ENCODE data around the gene FAM180A.
"Not testable (repeated sequence)": the region's sequence is repeated elsewhere in the genome, so short reads cannot be mapped to it uniquely, and the experiment has no call there.

Gene FAM180A

DNA sequence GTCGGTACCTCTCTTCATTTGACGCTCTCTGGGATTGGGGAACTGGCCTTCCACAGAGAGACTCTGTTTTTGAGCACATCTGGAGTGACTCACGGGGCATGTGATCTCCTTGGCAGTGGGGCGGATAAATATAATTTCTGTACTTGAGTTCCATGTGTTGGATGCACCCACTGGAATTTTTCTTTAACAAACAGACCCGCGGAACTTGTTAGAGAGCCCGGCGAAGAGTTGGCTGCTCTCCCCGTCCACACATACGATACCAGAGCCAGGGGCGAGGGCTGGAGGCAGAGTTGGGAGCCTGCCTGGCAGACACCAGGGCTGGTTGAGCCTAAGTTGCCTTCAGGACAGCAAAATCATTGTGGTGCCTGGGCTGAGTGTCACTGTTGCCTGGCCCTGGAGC lies at the start of gene FAM180A:
TSS of gene FAM180A (minus strand) at position 44 of the 400 bp plus-strand sequence. CDS start 233 bp downstream, outside the sequence.
- no peak within 1 kb of the TSS for H3K4me3 ChIP-seq (ENCODE audit: low read depth, low read length)

DNA sequence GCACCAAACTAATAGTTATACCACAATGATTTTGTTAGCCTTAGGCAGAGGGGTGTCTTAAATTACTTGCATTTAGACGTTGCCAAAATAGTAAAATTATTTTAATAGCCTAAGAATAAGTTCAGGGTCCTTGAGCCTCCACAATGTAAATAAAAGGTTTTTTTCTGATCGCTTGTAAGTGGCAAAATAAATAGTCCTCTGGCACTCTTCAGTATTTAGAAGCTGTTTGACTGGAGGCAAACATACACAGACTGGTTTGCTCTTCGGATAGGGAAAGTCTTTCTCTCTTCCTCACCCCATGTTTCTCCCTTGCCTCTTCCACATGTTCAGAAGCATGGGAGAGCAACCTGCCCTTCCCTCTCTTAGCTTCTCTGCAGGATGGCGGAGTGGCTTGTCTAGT lies 49.5 kb upstream of the FAM180A start:
- no peak overlapping the region for H3K4me3 ChIP-seq (ENCODE audit: low read depth, low read length)
- DNase-seq (ENCODE audit: low read depth), result no peak

More for the DNA sequence above, at the start of gene FAM180A:
- no peak for DNase-seq (ENCODE audit: low read depth)

DNA sequence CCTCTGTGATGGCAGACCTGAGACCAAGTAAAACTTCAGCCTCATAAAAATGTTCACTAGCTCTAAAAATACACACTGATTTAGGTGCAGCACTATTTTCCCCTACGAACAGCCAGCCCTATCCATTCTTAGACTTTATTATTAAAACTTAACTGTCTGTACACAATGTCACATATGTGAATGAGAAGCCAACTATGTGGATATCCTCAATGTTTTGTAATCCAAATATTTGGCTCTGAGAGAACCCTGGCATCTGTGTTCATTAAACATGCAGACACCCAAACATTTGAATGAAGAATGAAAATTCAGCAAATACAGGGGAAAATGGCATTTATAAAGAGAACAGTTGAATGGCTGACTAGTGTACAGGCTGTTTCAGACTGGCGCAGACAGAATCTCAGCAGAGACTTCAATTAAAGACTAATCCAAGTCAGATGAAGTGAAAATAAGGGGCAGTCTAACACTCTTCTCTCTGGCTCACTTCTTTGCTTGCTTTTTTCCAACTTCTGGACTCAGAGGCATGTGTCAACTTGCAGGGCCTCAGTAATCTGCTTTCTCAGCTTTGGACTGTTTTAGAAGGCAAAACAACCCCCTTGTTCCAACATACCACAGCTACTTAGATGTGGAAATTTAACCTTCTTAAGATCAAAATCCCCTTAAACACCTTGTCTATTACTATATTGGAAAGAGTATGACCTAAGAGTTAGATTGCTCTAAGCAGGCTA lies 47.4 kb upstream of the FAM180A start:
- no peak for DNase-seq (ENCODE audit: low read depth)
- H3K4me3 ChIP-seq (ENCODE audit: low read depth, low read length), result no peak overlapping the region

DNA sequence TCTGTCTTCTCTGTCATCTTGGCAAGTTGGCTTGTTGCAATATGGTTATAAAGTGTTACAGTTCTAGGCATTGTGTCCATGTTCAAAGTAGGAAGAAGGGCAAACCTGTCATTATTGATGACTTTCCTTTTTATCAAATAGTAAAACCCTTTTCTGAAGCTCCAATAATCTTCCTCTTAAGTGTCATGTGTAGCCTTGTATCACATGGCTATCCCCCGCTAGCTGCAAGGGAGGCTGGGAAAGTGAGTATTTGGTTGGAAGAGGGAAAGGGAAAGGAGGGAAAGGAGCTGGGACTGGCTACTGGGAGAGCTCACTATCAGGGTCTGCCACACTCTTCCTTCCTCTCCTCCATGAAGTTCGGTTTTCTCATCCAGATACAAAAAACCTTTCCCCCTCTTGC lies 45.2 kb upstream of the FAM180A start:
- no peak overlapping the region for H3K4me3 ChIP-seq (ENCODE audit: low read depth, low read length)
- DNase-seq (ENCODE audit: low read depth), result no peak

DNA sequence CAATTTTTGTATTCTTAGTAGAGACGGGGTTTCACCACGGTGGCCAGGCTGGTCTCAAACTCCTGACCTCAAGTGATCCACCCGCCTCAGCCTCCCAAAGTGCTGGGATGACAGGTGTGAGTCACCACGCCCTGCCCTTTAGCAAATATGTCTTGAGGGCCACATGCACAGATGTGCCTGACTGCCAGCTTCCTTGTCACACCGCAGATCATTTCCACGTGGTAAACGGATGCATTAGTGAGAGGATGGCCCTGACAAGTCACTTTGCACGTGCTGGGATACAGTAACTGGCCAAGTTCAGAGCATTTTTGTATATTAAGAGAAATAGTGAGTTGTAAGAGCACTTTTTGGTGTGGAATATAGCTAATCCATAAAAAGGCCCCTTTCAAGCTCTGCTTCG lies 44.3 kb upstream of the FAM180A start:
- no peak overlapping the region for H3K4me3 ChIP-seq (ENCODE audit: low read depth, low read length)
- no peak for DNase-seq (ENCODE audit: low read depth)

DNA sequence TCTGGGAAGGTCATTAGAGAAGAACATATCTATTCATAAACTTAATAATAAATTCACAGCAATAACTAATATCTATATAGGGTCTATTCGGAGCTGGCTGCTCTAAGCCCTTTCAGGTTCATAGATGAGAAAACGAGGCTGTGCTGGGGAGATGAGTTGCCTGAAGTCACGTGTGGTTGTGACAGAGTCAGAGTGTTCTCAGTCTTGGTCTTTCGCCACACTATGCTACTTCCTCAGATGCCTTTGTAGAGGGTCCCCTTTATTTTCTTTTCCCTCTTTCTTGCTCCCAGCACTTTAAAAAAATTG lies 43.7 kb upstream of the FAM180A start:
- no peak overlapping the region for H3K4me3 ChIP-seq (ENCODE audit: low read depth, low read length)

DNA sequence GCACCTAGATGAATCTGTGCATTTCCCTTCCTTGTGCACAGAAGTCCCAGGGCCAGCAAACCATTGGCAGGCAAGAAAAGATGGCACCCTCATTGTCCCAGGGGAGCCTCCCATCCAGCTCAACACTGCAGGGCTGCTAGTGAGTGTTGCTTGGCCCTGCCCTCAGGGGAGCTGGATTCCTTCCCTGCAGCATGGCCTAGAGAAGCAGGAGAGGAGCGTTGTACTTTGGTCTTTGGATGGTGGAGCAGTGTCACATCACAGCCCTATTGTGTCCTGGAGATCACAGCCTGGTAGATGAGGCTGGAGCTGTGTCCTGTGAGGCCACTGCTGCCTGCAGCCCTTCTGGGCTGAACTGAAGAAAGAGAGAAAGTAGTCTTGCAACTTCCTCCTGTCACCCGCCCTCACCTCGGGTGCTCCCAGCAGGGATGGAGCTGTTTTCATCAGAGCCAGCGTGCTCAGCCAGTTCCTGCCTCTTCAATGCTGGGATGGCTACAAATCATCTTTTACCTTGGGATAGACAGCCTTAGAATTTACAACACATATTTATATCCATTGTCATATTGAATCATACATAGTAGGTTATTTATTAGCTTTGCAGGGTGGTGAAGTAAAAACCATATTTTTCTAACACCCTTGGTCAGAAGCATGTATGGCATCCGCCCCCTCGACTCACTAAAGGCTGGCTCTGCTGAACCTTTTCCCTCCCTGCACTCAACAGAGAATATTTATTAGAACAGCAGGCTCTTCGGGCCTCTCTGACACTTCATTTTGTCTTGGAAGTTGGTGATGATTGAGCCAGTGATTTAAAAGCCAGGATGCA lies 43.1 kb upstream of the FAM180A start:
- DNase-seq (ENCODE audit: low read depth), result no peak
- no peak overlapping the region for H3K4me3 ChIP-seq (ENCODE audit: low read depth, low read length)

More for the DNA sequence above, 43.7 kb upstream of the FAM180A start:
- DNase-seq (ENCODE audit: low read depth), result no peak

DNA sequence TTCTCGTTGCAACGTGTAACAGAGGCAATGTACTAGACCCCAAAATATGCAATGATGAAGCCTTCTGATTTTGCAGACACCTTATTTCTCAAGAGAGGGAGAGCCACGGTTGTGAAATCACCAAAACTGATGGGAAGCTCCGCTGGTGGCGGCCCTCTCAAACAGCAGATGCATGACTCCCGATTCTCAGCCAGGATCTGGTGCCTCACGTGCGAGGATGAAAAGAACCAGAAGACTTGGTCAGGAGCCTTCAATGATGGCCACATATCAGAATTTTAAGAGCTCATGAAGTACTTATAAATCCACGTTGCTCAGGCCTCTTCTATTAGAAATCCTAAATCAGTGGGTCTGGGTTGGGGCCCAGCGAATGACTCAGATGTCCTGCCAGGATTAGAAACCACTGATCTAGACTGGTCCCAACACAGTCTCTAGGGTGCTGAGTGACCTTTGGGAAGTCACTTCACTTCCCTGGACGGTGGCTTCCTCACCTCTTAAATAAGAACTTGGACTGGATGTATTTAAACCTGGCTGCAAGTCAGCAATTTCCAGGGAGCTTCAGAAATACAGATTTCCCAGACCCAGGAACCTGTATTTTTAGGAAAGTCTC lies 41.9 kb upstream of the FAM180A start:
- DNase-seq (ENCODE audit: low read depth), result no peak
- no peak overlapping the region for H3K4me3 ChIP-seq (ENCODE audit: low read depth, low read length)

DNA sequence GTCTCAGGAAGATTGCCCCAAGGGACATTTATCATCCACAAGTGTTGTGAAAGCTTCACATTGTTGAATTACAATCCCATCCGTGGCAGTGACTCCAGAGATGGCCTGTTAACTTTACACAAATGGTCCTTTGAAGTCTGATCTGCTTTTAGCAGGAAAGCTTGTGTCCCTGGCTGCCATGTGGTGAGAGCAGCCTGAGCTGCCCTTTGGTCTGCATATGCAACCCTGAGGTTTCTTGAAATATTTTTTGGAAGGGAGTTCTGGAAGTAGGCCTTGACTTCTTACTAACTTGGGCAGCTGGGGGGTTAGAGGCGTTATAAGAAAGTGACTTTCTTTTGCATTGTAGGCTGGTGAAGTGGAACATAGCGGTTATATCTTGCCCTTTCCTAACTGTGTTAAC lies 41.3 kb upstream of the FAM180A start:
- H3K4me3 ChIP-seq (ENCODE audit: low read depth, low read length), result no peak overlapping the region
- no peak for DNase-seq (ENCODE audit: low read depth)

DNA sequence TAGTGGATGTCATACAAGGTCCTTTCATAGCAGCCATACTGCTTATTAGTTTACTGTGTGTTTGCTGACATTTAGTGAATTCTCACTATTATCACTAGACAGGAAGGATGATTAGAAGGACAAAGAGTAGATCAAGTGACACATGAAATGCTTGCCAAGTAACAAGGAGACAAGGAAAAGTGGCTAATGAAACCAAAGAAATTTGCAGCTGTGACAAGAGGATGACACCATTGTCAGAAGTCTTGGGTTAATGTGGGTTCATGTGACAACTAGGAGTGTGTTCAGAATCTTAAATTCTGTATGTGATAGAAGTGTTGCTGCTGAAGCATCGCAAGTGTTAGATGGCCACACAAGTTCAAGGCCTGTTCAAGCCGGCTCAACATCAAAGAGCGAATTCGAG lies 40.8 kb upstream of the FAM180A start:
- no peak for DNase-seq (ENCODE audit: low read depth)
- no peak overlapping the region for H3K4me3 ChIP-seq (ENCODE audit: low read depth, low read length)

DNA sequence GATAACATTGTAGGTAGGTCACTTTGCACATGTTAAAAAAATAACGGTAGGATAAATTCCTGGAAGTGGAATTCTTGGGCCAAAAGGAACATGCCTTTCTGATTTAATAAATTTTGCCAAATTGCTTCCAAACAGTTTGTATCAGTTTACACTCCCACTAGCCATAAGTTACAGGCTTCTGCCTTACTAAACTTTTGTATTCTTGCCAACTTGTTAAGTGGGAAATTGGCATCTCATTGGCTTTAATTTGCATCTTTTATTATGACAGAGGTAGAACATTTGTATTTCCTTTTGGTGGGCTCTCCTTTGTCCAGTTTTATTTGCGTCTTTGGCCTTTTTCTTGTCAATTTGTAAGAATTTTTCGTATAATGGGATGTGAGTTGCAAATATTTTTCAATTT lies 38.3 kb upstream of the FAM180A start:
- H3K4me3 ChIP-seq (ENCODE audit: low read depth, low read length), result no peak overlapping the region
- no peak for DNase-seq (ENCODE audit: low read depth)

DNA sequence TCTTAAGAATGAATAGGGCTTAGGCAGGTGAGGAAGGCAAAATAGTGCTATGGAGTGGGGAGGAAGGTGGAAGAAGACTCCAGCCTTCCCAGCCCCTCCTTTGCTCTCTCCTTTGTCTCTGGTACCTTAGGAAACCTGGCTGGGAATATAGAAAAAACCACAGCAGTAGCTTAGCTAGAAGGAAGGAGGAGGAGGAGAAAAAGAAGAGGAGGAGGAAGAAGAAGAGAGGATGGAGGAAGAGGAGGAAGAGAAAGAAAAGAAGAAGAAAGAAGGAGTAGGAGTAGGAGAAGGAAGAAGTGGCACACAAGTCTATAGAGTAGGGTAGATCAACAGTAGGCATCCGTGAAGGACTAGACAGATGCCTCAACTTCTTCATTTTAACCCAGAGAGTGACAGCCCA lies 36.5 kb upstream of the FAM180A start:
- no peak overlapping the region for H3K4me3 ChIP-seq (ENCODE audit: low read depth, low read length)

DNA sequence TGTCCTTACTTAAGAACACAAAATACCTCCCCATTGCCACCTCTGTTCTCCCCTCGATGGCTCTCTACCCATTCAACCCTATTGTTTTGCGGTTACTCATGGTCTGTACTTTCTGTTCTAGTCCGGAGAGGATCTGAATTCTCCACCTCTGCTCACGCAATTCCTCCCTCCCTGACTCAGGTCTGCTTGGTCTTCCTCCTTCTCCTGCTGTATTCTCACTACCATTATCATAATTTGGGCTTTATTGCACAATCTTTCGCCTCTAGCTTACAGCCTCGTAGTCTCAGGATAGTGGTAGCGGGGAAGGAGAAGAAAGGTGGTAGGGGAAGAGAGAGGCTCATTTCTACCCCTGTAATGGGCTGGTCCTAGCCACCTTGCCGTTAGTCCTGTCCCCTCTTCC lies 35.4 kb upstream of the FAM180A start:
- no peak for DNase-seq (ENCODE audit: low read depth)

More for the DNA sequence above, 36.5 kb upstream of the FAM180A start:
- DNase-seq (ENCODE audit: low read depth), result no peak

DNA sequence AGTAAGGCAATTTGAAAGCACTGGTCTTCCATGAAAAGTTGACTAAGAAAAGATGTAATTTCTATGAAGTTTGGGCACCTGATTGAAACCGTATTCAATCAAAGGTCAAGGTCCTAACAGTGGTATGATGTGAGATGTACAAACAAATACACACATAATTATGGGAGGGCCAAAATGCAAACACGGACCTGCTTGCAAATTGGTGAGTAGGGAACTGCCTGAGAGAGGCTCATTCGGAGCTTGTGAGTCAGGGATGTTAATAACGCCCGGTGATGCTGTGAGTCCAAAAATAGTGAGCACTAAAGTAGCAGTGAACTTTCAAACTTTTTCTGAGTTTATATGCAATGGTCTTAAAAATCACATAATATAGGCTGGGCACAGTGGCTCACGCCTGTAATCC lies 34.2 kb upstream of the FAM180A start:
- DNase-seq (ENCODE audit: low read depth), result no peak
- H3K4me3 ChIP-seq (ENCODE audit: low read depth, low read length), result no peak overlapping the region

More for the DNA sequence above, 35.4 kb upstream of the FAM180A start:
- H3K4me3 ChIP-seq (ENCODE audit: low read depth, low read length), result no peak overlapping the region

DNA sequence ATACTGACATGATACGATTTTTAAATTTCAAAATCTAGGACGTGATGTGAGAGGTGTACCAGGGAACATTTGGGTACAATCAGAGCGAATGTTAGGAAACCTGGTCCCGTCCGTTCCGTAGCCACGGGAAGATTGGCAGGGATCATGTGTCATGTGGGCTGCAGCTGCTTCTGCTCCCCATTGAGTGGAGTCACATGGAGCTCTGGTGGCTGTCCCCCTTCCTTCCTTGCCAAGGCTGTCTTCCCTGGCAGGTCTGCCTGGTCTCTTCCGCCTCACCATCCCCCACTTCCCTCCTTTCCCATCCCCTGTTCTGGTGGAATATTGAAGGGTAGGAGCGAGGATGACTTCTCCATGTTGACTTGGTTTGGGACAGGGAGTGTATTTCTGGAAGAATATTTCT lies 33.8 kb upstream of the FAM180A start:
- DNase-seq (ENCODE audit: low read depth), result no peak
- no peak overlapping the region for H3K4me3 ChIP-seq (ENCODE audit: low read depth, low read length)

DNA sequence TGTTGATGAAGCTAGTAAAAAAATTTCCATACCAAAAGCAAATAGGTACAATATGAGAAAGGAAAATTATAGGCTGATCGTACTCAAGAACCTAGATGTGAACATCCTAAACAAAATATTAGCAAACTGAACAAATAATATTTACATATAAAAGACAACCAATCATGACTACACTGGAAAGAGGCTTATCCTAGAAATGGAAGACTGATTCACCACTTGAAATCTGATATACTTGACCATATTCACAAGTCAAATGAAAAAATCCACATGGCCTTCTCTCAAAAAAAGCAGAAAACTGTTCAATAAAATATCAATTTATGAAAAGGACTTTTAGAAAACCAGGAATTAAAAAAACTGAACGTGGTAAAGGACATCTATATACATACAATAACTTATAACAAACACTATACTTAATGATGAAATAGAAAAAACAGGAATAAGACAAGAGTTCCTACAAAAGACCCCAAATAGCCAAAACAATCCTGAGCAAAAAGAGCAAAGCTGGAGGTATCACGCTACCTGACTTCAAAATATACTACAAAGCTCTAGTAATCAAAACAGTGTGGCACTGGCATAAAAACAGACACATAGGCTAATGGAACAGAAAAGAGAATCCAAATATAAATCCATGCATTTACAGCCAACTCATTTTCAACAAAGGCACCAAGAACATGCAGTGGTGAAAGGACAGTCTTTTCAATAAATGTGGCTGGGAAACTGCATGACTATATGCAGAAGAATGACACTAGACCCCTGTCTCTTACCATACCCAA lies 29.2 kb upstream of the FAM180A start:
- DNase-seq (ENCODE audit: low read depth), result no peak

DNA sequence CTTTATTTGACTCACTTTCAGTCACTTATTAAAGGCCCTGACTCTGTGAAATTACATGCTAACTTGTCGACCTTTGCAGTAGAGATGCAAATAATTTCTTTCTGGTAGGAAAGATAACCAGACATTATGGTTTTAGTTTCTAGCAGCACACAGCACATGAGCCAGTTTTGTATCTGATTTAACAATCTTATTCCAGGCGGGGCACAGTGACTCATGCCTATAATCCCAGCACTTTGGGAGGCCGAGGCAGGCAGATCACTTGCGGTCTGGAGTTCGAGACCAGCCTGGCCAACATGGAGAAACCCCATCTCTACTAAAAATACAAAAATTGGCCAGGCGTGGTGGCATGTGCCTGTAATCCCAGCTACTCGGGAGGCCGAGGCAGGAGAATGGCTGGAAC lies 27.3 kb upstream of the FAM180A start:
- not testable (repeated sequence) for H3K4me3 ChIP-seq (ENCODE audit: low read depth, low read length); DNase-seq (ENCODE audit: low read depth)

More for the DNA sequence above, 29.2 kb upstream of the FAM180A start:
- no peak overlapping the region for H3K4me3 ChIP-seq (ENCODE audit: low read depth, low read length)

DNA sequence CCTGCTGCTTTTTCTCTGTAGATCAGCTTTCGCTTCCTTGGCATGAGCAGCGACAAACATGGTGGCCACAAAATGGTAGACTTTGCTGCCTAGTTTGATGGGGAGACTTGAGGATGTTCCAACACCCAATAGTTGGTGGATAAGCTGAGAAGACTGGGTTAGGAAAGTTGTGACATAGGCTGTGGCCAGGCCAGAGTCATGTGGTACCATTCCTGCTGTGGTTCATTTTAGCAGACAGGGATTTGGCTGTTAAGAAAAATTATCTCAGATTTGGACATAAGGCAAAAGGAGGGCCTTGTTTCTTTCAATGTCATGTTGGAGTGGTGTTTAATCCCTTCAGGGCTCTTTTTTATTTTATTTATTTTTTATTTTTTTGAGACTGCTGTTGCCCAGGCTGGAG lies 26.6 kb upstream of the FAM180A start:
- no peak overlapping the region for H3K4me3 ChIP-seq (ENCODE audit: low read depth, low read length)
- DNase-seq (ENCODE audit: low read depth), result no peak

DNA sequence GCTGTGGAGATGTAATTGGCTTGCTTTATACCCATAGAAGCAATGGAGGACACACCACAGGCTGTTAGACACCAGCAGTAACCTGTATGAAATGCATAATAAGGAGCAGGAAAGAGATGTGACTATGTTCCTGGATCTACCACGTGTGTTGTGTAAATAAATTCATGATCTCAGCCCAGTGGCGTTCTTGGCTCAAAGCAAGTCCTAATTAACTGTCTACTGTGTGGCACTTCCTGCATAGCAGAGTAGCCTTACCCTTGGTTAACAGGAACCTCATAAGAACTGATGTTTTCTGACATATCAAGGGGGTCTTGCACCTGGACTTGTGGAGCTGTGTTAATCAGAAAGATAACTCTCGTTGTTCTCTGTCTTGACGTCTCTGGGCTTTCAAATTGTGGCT lies 25.7 kb upstream of the FAM180A start:
- DNase-seq (ENCODE audit: low read depth), result no peak
- H3K4me3 ChIP-seq (ENCODE audit: low read depth, low read length), result no peak overlapping the region

DNA sequence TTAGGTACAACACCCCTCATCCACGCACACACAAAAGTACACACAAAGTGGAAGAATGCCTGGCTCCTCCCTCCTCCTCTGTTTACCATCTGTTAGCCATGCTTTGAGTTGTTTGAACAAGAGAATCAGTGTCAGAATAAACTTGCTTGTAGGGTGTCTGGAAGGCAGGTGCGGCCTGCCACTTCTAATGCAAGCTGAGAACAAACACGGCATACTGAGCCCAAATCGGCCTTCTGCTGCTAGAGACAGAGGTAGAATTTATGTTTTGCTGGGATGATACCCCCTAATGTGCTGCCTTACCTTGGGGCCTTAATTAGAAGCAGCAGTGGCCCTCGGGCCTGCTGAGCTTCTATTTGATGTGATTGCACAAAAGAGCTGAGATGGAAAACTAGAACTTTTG lies 24.9 kb upstream of the FAM180A start:
- H3K4me3 ChIP-seq (ENCODE audit: low read depth, low read length), result no peak overlapping the region
- no peak for DNase-seq (ENCODE audit: low read depth)

Measured in skeletal muscle cell (primary cell).